K562 treated with DMSO at 1 percent for 24 hours (cell line): ENCODE data around the gene ITPR2. TPM values are rescaled to one million over a fixed set of nuclear protein-coding genes. Genes with fewer than 3 reads are reported as not detected.

ENCODE experiments used
- total RNA-seq: library from RNA; unstranded; fragments of 300-600 nt; gene quantifications from 2 replicates; pipeline ENCODE4 v1.2.3, GENCODE V29; 2022; ENCODE audit warnings: low read depth; ENCODE audit not compliant: insufficient read depth

The ITPR2 gene
- total RNA-seq, result 2.5 and 3.0 TPM in 2 replicates

GRCh38 chr12:26832822-26833742, at the start of gene ITPR2:
ITPR2 (minus strand) TSS chr12:26833194; CDS start chr12:26832781, 413 bp downstream.

Other genes starting within 250 kb of the ITPR2 start
- gene INTS13, start 104.8 kb upstream of the ITPR2 start, total RNA-seq, result 16.1 and 23.1 TPM in 2 replicates
- 33.1 and 37.1 TPM in 2 replicates for gene FGFR1OP2, start 105.3 kb upstream of the ITPR2 start, total RNA-seq
- 34.4 and 39.2 TPM in 2 replicates for gene TM7SF3, start 181.2 kb upstream of the ITPR2 start, total RNA-seq
- gene MED21, start 189.4 kb upstream of the ITPR2 start, total RNA-seq, result 17.5 and 21.5 TPM in 2 replicates
- not detected in 2 replicates for gene C12orf71, start 249.4 kb upstream of the ITPR2 start, total RNA-seq